Measurements from ENCODE around the gene CAMKK1.

Gene CAMKK1

GRCh38 chr17:3896108-3896967 is 3.5 kb upstream of the CAMKK1 start:
- no peaks in the 10 kb centered on the region for H3K9me3 Mint-ChIP-seq
- ATAC-seq (ENCODE audit: low read depth) (no peak), DNase-seq (ENCODE audit: low spot score in 2 of 2) (no peak)
- H3K4me3 Mint-ChIP-seq = no peak overlapping the region
- peaks cover 25% of the 10 kb centered on the region for H3K4me1 Mint-ChIP-seq
- no peak overlapping the region for H3K27ac Mint-ChIP-seq
- no peaks in the 10 kb centered on the region for H3K27me3 Mint-ChIP-seq
- H3K36me3 Mint-ChIP-seq = no peaks in the 10 kb centered on the region

- Mint-ChIP-seq H3K27ac (no peak overlapping the region), H3K27me3 (no peaks in the 10 kb centered on the region), H3K4me3 (no peak overlapping the region), H3K4me1 (peaks cover 32% of the 10 kb centered on the region), H3K9me3 (no peaks in the 10 kb centered on the region), H3K36me3 (no peaks in the 10 kb centered on the region)
- DNase-seq (ENCODE audit: low spot score in 2 of 2) (no peak), ATAC-seq (ENCODE audit: low read depth) (no peak)
These were observed 2.5 kb upstream of the CAMKK1 start for GRCh38 chr17:3895354-3895753.

DNA sequence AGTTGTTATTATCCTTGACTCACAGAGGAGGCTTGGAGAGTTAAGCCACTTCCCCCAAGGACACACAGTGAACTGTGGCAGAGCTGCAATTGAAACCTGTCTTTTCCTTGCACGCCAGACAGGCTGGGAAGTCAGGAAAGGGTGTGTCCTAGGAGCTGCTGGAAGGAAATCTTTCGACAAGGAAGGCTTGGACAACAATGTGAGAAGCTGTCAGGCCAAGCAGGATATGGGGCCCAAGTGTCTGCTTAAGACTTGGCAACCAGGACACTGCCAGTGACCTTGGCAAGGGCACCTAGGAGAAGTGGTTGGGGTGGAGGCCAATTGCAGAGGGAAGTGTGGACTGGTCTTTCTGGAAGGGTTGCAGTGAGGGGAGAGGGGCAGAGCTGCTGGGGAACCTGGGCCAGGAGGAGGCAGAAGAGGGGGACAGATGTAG is 2.1 kb upstream of the CAMKK1 start:
- DNase-seq (ENCODE audit: low spot score in 2 of 2) = no peak
- no peaks in the 10 kb centered on the region for H3K27me3 Mint-ChIP-seq
- no peak for ATAC-seq (ENCODE audit: low read depth)
- H3K27ac Mint-ChIP-seq = no peak overlapping the region
- no peak overlapping the region for H3K4me3 Mint-ChIP-seq
- H3K9me3 Mint-ChIP-seq = no peaks in the 10 kb centered on the region
- peaks cover 35% of the 10 kb centered on the region for H3K4me1 Mint-ChIP-seq
- no peaks in the 10 kb centered on the region for H3K36me3 Mint-ChIP-seq

GRCh38 chr17:3894188-3894587 is 1.3 kb upstream of the CAMKK1 start:
- H3K27ac Mint-ChIP-seq = peak overlapping the region; percentile 82
- no peaks in the 10 kb centered on the region for H3K27me3 Mint-ChIP-seq

DNA sequence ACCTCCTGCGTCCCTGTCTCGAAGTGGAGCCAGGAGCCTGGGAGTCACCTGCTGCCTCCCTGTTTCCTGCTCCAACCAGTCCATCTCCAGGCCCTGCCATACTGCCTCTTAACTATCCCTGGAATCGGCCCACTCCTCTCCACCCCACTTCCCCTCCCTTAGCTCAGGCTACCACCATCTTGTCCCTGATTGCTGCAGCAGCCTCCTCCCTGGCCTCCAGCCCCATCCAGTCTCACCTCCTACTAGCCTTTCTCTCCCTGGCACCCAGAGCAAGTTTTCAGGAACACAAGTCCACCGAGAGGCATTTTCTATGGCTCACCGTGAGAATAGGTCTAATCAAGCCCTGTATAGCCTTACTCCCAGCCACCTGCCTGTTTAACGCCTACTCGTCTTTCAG is 865 bp upstream of the CAMKK1 start:
- ATAC-seq (ENCODE audit: low read depth) = no peak

More at GRCh38 chr17:3894188-3894587, 1.3 kb upstream of the CAMKK1 start:
- H3K9me3 Mint-ChIP-seq = no peaks in the 10 kb centered on the region
- H3K4me3 Mint-ChIP-seq = peak overlapping the region; percentile 88
- DNase-seq (ENCODE audit: low spot score in 2 of 2) (no peak), ATAC-seq (ENCODE audit: low read depth) (no peak)
- H3K36me3 Mint-ChIP-seq = no peaks in the 10 kb centered on the region
- peaks cover 35% of the 10 kb centered on the region for H3K4me1 Mint-ChIP-seq

DNA sequence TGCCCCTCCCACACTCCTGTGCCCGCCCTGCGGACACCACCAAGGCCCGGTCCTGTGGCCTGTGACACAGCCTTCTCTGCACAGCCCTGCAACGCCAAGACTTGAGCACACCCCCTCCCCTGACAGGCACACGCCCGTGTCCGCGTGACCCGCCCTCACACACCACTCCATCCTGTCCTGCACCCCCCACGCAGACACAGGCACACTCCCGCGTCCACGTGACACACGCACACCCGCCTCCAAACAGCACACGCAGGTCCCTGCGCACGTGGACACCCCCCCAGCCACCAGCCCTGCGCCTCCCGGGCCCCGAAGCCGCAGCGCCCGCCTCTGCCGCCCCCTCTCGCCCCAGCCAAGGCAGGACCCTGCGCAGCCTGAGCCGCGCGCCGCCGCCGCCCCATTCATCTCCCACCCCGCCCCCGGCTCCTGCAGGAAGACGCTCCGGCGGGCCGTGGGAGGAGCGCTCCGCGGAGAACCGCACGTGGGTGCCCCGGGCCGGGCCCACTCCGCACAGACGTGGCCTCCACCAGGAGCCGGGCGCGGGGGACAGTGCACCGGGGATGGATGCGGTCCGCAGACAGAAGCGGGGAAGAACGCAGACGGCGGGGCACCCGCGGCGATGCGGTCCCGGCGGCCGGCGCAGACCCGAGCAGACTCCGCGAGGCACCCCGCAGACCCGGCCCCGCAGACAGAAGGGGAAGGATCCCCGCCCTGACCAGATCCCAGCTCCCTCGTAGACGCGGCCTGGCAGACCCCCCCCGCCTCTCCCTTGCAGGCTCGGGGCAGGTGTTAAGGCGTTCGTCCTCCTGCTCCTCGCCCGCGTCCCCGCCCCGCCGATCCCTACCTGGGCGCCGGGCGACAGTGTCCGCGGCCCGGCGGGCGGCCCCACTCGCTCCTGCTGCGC is 506 bp downstream of the CAMKK1 start:
- Mint-ChIP-seq H3K27me3 (no peaks in the 10 kb centered on the region), H3K36me3 (no peaks in the 10 kb centered on the region), H3K27ac (peak overlapping the region; percentile 76), H3K4me1 (peaks cover 36% of the 10 kb centered on the region), H3K9me3 (no peaks in the 10 kb centered on the region), H3K4me3 (peak overlapping the region; percentile 73)
- DNase-seq (ENCODE audit: low spot score in 2 of 2) = peak; percentile 71 to 73
- ATAC-seq (ENCODE audit: low read depth) = peak; percentile 71

More for the DNA sequence above, 865 bp upstream of the CAMKK1 start:
- H3K27ac Mint-ChIP-seq = peak overlapping the region; percentile 82
- H3K9me3 Mint-ChIP-seq = no peaks in the 10 kb centered on the region
- peak overlapping the region; percentile 88 for H3K4me3 Mint-ChIP-seq
- H3K4me1 Mint-ChIP-seq = peaks cover 35% of the 10 kb centered on the region
- no peaks in the 10 kb centered on the region for H3K36me3 Mint-ChIP-seq
- no peaks in the 10 kb centered on the region for H3K27me3 Mint-ChIP-seq
- no peak for DNase-seq (ENCODE audit: low spot score in 2 of 2)

- Mint-ChIP-seq H3K9me3 (no peaks in the 10 kb centered on the region), H3K4me3 (peak overlapping the region; percentile 73), H3K27ac (peak overlapping the region; percentile 76), H3K27me3 (no peaks in the 10 kb centered on the region), H3K36me3 (no peaks in the 10 kb centered on the region), H3K4me1 (peaks cover 43% of the 10 kb centered on the region)
- no peak for DNase-seq (ENCODE audit: low spot score in 2 of 2)
- no peak for ATAC-seq (ENCODE audit: low read depth)
These were observed 1.2 kb downstream of the CAMKK1 start for GRCh38 chr17:3891626-3892094.

- no peak for DNase-seq (ENCODE audit: low spot score in 2 of 2)
- Mint-ChIP-seq H3K9me3 (no peaks in the 10 kb centered on the region), H3K27me3 (no peaks in the 10 kb centered on the region), H3K36me3 (no peaks in the 10 kb centered on the region), H3K27ac (peak overlapping the region; percentile 76), H3K4me3 (peak overlapping the region; percentile 73), H3K4me1 (peaks cover 48% of the 10 kb centered on the region)
- ATAC-seq (ENCODE audit: low read depth) = no peak
These were observed 2.0 kb downstream of the CAMKK1 start for GRCh38 chr17:3890878-3891219.

- H3K36me3 Mint-ChIP-seq = no peaks in the 10 kb centered on the region
- no peaks in the 10 kb centered on the region for H3K9me3 Mint-ChIP-seq
- peaks cover 48% of the 10 kb centered on the region for H3K4me1 Mint-ChIP-seq
- ATAC-seq (ENCODE audit: low read depth) = no peak
- H3K27me3 Mint-ChIP-seq = no peaks in the 10 kb centered on the region
- H3K27ac Mint-ChIP-seq = peak overlapping the region; percentile 56
- no peak for DNase-seq (ENCODE audit: low spot score in 2 of 2)
- H3K4me3 Mint-ChIP-seq = no peak overlapping the region
These were observed 2.6 kb downstream of the CAMKK1 start for GRCh38 chr17:3890082-3890877.

DNA sequence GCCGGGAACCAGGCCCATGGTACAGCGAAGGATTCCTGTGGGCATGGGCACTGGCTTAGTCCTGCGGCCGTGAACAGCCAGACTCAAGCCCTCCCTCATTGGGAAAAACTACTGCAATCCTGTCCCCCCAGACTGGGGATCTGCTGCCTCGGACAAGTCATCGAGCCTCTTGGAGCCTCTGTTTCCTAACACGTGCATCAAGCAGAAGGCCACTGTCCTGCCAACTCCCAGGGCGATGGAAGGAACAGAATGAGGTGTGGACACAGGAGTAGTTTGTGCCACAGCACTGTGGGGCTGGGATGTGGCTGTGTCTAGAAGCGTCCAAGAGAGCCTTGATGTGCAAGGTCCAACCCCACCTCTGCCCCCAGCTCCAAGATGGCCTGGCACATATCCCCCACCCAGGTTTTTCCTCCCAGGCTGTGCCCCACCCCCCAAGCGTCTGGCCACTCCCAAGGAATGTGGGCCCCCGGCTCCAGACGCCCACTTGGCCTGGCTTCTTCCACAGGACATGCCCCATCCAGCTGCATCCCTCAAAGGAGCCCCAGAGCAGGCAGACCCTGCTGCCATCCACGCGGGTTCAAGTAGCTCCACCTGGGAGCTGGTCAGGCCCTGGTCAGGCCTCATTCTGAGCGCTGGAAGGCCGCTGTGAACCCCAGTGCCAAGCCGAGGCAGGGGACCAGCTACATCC is 3.4 kb downstream of the CAMKK1 start:
- H3K9me3 Mint-ChIP-seq = no peaks in the 10 kb centered on the region
- H3K4me3 Mint-ChIP-seq = no peak overlapping the region
- ATAC-seq (ENCODE audit: low read depth) (no peak), DNase-seq (ENCODE audit: low spot score in 2 of 2) (no peak)
- H3K36me3 Mint-ChIP-seq = no peaks in the 10 kb centered on the region
- H3K4me1 Mint-ChIP-seq = peaks cover 43% of the 10 kb centered on the region
- H3K27me3 Mint-ChIP-seq = no peaks in the 10 kb centered on the region
- H3K27ac Mint-ChIP-seq = no peak overlapping the region

DNA sequence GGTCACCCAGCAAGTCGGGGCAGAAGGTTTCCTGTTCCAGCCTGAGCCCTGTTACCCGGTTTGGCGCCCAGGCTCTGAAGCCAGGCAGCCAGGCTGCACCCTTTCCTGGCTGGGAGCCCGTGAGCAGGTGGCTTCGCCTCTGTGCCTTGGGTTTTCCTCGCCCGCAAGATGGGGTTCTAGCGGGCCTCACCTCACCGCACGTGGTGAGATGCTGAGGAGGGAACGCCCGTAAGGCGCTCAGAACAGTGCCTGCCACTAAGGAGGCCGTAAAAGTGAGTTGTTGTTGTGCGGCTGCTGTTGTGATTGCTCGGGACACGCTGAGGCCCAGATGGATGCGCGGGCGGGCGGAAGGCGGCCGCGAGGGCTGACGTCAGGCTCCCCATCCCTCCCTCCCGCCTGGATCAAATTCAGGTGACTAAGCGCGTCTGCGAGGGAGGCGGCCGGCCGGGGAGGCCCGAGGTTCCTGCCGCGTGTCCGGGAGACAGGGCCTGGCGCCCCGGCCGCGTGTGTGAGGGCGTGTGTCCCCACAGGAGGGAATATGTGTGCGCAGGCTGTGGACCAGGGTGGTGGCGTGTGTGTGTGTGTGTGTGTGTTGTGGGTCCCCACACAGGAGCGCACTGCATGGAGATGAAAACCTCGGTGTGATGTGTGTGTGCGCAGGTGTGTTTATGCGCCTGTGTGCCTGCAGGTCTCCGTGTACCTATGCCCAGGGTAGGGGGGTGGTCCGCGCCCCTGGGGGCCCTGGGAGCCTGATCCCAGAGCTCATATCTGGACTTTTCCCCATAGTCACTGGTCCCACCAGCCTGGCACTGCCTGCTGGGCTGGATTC is 4.3 kb downstream of the CAMKK1 start:
- no peaks in the 10 kb centered on the region for H3K27me3 Mint-ChIP-seq
- no peaks in the 10 kb centered on the region for H3K36me3 Mint-ChIP-seq
- no peak overlapping the region for H3K4me3 Mint-ChIP-seq
- H3K9me3 Mint-ChIP-seq = no peaks in the 10 kb centered on the region
- DNase-seq (ENCODE audit: low spot score in 2 of 2) (no peak), ATAC-seq (ENCODE audit: low read depth) (no peak)
- no peak overlapping the region for H3K27ac Mint-ChIP-seq
- H3K4me1 Mint-ChIP-seq = peaks cover 35% of the 10 kb centered on the region

DNA sequence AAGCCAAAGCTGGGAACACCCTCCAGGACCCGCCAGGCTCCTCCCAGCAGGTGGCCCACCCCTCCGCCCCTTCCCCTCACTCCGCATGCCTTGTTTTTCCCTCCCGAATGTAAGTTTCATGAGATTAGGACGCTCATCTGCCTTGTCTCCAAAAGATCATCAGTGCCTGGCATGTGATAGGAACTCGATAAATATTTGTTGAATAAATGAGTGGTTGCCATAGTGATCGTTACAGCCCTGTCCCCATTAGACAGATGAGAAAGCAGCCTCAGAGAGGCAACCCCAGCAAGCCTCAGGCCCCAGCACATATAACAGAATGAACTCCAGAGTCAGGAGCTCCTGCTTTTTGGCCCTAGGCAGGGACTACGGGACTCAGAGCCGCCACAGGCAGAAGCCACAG is 5.0 kb downstream of the CAMKK1 start:
- peaks cover 32% of the 10 kb centered on the region for H3K4me1 Mint-ChIP-seq
- H3K4me3 Mint-ChIP-seq = no peak overlapping the region
- ATAC-seq (ENCODE audit: low read depth) (no peak), DNase-seq (ENCODE audit: low spot score in 2 of 2) (no peak)
- H3K27me3 Mint-ChIP-seq = no peaks in the 10 kb centered on the region
- no peaks in the 10 kb centered on the region for H3K36me3 Mint-ChIP-seq
- H3K9me3 Mint-ChIP-seq = no peaks in the 10 kb centered on the region
- H3K27ac Mint-ChIP-seq = peak overlapping the region; percentile 90

Measured in memory B cell (primary cell).